Activated CD4-positive, alpha-beta T cell treated with anti-CD3 and anti-CD28 coated beads, Interleukin-10, Interleukin-2, amounts not matched to agents 100 ng/mL and 50 ng/mL, durations not matched to agents 16 hours and 8 hours (primary cell): ENCODE results near the gene ATP6V0A1.
"Not testable (repeated sequence)": the region's sequence is repeated elsewhere in the genome, so short reads cannot be mapped to it uniquely, and the experiment has no call there.

Experiments used
- DNase-seq: peaks from one replicate; pipeline ENCODE4 v3.0.0-alpha.2; 2020

Gene ATP6V0A1

GRCh38 chr17:42458497-42459255 is at the start of gene ATP6V0A1:
Gene ATP6V0A1, plus strand, starts transcription at chr17:42458878. Its CDS starts 2,017 bp downstream, at chr17:42460895.
- DNase-seq, result peak; percentile 92

DNA sequence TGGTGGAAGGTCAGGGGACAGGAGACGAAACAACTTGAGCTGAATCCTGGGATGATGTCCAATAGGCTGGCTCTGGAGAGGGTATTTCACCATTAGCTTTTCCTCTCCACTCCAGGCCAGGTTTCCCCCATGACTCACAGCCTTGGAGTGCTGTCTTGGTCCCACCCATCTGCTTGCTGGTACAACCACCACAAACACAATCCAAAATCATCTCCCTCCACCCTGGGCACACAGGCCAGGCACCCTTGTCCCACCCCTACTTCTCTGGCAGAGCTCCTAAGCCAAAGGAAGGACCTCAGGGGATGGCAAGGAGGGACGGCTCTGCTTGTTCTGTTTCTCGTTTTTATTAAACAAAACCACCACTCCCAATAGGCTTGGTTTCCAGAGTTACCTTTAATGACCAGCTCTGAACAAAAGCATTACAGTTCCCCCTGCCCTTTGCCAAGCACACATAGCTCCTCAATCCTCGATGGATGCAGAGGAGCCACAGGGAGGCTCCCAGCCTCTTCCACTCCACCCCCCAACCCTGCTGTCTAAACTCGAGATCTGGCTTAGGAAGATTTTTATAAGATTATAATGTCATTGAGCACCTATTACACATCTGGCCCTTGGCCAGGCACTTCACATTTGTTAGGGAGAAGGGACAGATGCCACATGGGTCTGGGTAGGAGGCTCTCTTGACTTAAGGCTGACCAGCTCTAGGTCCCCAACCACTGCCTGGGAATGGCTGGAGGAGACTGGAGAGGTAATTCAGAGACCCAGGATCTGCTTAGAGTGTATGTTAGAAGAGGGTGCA is 49.0 kb upstream of the ATP6V0A1 start:
- no peak for DNase-seq

DNA sequence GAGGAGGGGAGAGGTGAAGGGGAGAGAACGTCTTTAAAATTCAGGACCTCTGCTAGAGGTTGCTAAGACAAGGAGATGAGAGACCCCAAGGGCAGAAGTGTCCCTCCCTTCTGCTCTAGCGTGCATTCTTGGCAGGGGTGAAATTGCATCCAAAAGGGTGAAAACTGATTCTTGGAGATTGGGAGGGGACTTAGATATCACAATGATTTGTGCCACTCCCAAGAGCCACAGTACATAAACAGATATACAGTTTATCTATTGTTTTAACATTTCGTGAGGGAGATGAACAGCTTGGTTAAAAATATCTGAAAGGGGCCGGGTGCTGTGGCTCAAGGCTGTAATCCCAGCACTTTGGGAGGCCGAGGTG is 48.4 kb upstream of the ATP6V0A1 start:
- no peak for DNase-seq

- DNase-seq, result no peak
Observed at GRCh38 chr17:42411361-42411760, 47.3 kb upstream of the ATP6V0A1 start.

- no peak for DNase-seq
Observed at GRCh38 chr17:42411905-42412679, 46.6 kb upstream of the ATP6V0A1 start.

DNA sequence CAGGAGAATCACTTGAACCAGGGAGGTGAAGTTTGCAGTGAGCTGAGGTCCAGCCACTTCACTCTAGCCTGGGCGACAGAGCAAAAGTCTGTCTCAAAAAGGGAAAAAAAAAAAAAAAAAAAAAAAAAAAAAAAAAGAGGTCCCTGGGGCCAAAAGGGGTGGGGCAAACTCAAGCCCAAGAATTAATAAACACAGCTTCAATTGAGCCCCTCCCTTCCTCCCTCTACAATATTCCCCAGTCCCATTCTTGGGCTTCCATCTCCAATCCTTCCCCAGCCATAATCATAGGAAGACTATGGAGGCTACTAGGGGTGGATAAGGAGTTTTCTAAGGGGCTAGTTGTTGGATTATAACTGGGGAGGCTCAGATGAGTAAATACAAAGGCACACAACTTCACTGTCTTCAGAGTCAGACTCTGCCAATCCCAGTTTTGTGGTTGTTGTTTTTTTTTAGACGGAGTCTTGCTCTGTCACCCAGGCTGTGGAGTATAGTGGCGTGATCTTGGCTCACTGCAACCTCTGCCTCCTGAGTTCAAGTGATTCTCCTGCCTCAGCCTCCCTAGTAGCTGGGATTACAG is 45.1 kb upstream of the ATP6V0A1 start:
- no peak for DNase-seq

GRCh38 chr17:42414704-42415409 is 43.8 kb upstream of the ATP6V0A1 start:
- peak; percentile 47 for DNase-seq

- not testable (repeated sequence) for DNase-seq
Observed at GRCh38 chr17:42417981-42418380, 40.7 kb upstream of the ATP6V0A1 start.

GRCh38 chr17:42421136-42421506 is 37.6 kb upstream of the ATP6V0A1 start:
- DNase-seq, result no peak

DNA sequence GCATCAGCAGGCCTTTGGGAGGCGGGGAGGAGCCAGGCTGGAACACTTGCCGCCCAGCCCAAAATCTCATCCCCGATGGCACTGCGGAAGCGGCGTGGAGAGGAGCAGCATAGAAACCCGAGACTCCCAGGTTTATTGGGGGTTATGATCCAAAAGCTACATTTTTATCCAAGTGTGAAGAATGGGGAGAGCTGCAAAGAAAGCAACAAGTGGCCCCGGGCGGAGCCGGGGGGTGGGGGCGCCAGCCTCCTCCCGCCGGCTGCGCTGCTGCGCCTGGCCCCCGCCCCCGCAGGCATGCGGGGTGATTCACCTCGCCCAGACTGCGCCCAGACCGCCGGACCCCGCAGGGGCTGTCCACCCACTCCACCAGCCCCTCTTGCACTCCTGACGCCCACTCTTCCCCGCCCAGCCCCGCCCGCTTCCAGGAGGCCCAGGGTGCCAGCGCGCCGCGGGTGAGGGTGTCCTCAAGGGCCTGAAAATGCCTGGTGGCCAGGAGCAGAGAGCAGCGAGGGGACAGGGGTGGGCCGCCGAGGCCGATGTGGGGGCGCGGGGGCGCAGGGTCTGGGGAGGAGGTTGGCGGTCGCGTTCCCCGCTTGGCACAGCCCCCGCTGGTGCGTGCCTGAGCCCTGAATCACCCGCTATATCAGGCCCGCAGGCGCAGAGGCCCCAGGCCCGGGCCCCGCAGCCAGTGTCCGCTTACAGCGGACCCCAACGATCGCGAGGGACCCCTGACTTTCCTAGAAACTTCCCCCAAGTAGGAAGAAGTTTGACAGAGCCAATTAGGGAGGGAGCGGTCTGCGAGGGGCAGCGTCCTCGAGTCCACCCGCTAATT is 37.0 kb upstream of the ATP6V0A1 start:
- DNase-seq, result no peak

GRCh38 chr17:42422412-42422957 is 36.2 kb upstream of the ATP6V0A1 start:
- DNase-seq, result peak; percentile 27

DNA sequence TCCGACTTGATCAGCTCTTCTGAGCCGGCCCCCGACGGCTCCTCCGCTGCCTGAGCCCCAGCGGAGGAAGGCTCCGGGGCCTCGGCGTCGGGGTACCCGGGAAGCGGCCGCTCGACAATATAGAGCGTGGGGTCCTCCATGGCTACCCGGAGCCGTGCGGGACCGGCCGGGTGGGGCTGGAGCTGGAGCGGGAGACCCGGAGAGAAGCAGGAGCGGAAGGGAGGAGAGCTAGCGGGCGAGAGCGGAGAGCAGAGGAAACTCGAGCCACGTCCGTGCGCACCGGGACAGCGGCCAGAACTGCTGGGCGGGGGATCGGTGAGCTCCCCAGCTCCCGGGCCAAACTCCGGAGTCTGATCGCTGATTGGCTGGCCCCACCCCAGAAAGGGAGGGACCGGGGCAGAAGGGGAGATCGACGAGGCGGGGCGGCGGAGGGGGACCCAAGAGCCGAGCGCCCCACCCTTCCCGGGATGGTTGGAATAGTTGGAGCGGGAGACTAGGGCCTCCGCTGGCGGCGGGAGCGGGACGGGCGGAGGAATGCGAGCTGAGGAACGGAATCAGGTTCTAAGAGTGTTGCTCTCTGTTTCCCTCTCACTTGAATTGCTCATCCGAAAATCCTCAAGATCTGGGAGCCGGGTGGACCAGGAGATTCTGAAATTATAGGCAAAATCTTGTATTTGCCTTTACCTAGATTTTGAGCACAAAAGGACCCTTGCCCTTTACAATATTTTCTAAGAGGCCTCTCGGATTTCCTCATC is 35.5 kb upstream of the ATP6V0A1 start, which contains the start of gene CAVIN1:
CAVIN1 (minus strand) TSS at position 299 of the 755 bp plus-strand sequence; CDS start at position 140, 159 bp downstream.
- DNase-seq, result no peak

DNA sequence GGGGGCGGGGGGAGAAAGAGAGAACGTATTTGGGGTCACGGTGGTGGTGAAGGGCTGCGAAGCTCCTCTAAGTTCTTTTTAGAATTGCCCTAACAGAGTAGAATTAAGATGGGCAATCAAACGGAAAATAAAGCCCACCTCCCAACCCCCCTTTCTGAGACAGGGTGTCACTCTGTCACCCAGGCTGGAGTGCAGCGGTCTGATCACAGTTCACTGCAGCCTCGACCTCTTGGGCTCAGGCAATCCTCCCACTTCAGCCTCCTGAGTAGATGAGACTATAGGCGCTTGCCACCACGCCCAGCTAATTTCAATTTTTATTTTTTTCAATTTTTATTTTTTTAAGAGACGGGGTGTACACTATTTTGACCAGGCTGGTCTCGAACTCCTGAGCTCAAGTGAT is 34.9 kb upstream of the ATP6V0A1 start:
- no peak for DNase-seq

GRCh38 chr17:42424991-42425610 is 33.6 kb upstream of the ATP6V0A1 start:
- DNase-seq, result no peak

DNA sequence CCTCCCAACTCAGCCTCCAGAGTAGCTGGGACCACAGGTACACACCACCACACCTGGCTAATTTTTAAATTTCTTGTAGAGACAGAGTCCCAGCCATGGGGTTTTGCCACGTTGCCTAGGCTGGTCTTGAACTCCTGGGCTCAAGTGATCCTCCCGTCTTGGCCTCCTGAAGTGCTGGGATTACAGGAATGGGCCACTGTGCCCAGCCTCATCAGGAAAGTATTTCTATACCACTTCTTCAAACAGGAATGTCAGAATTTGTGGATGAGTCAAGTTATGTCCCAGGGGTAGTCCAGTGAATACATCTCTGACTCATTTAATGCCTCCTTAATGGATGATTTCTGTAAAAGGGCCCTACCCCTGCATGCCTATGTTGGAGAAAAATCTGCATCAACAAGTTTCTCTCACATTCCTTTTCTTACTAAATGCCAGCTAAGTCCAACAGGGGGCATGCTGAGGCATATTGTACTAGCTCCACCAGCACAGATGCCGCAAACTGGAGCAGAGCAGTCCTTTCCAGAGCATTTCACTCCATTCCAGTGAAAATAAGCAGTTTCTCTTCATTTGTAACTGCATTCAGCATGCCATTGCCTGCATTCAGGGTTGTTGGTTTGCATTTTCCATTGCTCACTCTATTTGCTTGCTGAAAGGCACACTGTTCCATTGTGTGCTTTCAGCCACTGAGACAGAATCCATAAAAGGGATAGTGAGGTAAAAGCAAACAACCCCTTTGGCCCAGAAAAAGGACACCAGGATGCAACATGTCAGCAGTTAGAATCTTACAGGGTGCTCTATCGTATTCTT is 30.3 kb upstream of the ATP6V0A1 start:
- peak; percentile 53 for DNase-seq

DNA sequence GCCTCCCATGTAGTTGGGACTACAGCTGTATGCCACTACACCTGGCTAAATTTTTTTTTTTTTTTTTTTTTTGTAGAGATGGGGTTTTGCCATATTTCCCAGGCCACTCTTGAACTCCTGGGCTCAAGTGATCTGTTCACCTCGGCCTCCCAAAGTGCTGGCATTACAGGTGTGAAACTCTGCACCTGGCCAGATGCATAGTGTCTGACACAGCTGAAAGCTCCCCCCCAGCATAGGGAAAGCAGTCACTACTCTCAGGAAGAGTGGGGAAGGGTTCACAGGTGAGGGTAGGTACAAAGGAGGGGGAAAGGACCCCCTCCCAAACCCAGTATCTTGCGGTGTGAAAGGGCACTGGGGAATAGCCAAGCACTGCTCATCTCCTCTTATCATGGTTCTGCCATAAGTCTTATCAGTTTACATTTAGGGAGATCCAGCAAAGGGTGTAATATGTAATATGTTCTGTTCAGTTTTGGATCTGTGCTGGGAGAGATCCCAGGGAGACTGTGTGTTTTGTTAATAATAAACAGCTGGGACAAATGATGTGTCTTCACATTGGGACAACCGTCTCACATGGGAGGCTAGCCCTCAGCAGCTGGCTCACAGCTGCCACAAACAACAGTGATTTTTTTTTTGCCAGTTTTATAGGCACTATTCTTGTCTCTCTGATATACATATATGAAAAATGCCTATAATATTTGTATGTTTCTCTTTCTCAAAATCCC is 28.8 kb upstream of the ATP6V0A1 start:
- DNase-seq, result no peak

- DNase-seq, result no peak
Observed at GRCh38 chr17:42431758-42432161, 26.9 kb upstream of the ATP6V0A1 start.

- DNase-seq, result no peak
Observed at GRCh38 chr17:42436391-42436790, 22.3 kb upstream of the ATP6V0A1 start.
